Left renal pelvis (tissue), 4 donors: ENCODE measurements around the gene MYOM1. TPM values are rescaled to one million over a fixed set of nuclear protein-coding genes. Genes with fewer than 3 reads are reported as not detected.
A peak's percentile ranks its signal among the peaks of the same experiment; 100 is the strongest.

Experiments
- DNase-seq, 4 donors: peaks; one replicate each; pipeline ENCODE4 v3.0.0-alpha.2; 2013; ENCODE audit warnings: low read depth in 4 of 4, low spot score in 3 of 4
- polyA plus RNA-seq, 4 donors: library from polyadenylated mRNA; unstranded; fragments of 120-200 nt; gene quantifications; one replicate each; pipeline ENCODE4 v1.2.1, GENCODE V29; 2013; ENCODE audit not compliant: insufficient read length in 4 of 4

Gene MYOM1
- polyA plus RNA-seq, 4 donors, result 6.7 to 11.7 (median 7.7) TPM

- DNase-seq, result no peak
Measured at GRCh38 chr18:3121259-3121658, 98.5 kb downstream of the MYOM1 start.

DNA sequence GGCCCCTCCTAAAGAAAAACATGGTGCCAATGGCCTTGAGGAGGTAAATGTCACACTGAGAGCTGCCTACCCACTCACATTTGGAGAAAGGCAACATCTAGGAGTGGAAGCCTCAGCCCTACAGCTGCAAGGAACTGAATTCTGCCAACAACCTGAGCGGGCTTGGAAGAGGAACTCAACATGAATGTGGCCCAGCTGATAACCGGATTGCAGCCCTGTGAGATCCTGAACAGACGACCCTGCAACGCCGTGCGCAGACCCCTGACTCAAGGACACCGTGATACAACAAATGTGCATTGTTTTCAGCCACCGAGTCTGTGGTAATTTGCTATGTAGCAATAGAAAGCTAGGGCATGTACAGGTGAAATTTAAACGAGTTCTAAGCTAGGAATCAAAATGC is 99.4 kb downstream of the MYOM1 start:
- DNase-seq, result no peak

DNA sequence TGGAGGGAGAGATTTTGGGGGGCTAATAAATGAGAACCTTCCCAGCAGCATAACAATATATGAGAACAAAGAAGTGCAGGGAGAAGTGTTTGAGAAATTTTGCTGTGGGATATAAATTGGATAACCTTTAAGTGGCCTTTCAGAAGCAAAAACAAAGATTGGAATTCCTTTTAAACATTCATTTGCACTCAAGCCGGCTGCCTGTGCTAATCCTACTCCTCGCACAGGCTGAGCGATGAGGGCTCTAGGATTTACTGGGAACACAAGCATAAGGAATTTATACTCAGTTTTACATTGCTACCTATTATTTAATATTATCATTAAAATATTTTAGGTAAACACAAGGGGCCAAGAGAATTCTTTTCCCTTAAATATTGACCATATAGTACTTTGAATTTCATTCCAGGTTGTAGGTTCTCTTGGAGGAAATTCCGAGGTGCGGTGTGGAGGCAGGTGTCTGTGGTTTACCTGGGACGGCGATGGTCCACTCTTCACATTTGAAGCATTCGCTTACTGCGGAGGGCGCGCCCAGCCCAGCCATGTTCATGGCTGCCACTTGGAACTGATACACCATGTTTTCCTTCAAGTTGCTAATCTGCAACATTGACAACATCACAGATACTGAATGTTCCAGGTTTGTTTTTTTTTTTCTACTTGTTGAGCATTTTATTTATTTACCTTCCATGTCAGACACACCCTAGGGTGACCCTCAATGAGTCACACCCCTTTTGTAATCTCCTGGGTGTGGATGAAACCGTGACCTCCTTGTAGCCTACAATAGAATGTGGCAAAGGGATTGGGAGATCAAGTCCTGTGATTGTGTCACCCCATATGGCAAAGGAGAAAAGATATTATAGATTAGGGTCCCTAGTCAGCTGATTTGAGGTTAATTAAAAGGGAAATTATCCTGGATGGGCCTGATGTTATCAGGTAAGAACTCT is 100.1 kb downstream of the MYOM1 start:
- no peak for DNase-seq

GRCh38 chr18:3118195-3119010 is 101.4 kb downstream of the MYOM1 start:
- no peak for DNase-seq

DNA sequence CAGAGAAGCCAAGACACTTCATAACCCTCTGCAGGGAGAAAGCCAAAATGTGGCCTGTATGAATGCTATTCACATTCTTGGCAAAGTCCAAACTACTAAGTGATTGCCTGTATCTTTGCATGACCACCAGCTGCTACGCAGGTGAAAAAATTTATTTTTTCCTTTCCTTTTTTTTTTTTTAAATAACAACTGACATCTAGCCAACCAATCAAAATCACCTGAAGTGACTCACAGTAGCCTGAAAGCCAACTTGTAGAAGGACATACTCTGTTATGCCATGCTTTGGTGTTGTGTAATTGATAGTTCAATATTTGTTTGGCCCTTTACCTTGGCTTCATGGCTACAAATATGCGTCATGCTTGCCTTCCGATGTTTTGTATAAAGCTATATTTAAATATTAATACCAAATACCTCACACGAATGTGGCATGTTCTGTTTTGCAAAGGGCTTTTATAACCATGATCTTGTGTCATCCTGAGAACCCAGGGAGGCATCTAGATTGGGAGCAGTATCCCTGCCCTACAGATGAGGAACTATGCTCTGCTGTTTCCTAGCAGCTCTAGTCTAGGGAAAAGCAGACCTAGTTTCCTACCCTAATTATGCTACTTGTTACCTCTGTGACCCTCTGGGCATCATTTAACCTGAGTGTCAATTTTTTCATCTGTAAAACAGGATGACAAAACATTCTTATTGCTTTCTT is 102.1 kb downstream of the MYOM1 start:
- DNase-seq, result no peak

DNA sequence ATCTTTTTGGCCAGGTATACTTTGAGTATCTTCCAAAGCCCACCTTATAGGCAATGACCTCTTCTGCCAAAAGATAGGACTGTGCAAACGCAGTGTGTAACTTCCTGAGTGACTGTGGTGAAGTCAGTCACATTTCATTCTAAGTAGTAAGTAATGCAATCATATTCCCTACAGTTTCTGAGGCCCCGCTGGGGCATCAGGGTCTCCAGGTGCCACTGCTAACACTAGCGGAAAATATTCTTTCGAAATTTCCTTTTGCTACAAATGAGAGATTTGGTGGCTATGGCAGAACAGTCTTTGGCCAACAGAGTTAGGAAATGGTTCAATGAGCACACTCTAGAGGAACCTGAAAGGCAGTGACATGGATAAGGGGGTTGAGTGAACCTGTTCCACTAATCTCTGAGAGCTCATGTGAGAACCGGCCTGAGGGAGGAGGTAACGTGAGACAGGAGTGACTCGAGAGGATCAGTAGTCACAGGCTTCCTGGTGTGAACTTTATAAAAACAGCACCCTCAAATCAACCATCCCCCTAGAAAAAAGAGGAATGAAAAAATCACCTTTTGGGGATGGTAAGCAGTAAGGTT is 104.2 kb downstream of the MYOM1 start:
- DNase-seq, result peak in 1 of 4 donors; percentile 22

GRCh38 chr18:3114451-3114850 is 105.3 kb downstream of the MYOM1 start:
- DNase-seq, result no peak

DNA sequence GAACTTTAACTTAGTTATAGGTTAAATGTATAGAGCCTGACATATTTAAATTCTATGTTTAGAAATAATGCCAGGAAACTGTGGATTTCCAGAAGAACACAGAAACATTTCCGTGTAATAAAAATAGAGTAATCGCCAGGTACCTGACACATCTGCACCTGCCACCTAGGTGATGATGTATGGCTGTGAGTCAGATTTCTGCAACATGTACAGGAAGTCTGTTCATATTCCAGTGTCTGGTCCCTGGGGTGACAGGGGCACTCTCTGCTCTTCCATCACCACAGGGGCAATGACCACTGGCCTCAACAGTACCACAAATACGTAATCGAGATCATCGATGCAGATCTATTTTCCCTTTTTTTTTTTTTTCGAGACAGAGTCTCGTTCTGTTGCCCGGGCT is 105.7 kb downstream of the MYOM1 start:
- DNase-seq, result no peak

GRCh38 chr18:3111523-3112240 is 108.1 kb downstream of the MYOM1 start:
- no peak for DNase-seq

DNA sequence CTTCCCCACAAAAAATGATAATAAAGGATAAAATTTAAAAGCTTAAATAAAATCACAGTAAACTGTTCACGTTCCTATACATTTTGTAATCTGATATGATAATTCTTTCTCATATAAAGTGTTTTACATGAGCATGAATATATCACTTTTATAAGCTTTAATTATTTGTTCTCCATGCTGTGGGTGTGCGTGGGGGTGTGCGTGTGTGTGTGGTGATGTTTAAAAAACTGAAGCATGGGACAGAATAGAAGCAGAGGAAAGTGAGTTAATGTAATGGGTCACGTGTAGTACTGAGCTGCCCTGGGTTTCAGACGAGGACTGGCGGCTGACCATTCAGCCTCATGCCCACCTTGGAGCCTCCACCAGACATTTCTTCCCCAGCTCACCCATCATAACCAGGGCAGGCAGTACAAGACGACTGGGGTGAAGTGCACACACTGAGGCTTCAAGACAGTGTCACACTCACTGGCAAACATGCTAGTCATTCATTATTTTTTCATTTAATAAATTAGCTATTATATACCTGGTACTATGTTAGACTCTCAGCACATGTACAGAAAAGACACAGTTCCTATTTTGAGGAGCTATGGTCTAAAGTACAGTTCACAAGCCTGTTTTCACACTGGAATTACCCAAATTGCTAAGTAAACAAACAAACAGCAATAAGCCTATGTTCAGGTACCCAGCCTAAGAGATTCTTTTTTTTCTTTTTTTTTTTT is 109.6 kb downstream of the MYOM1 start:
- no peak for DNase-seq

- no peak for DNase-seq
Measured at GRCh38 chr18:3107740-3108151, 112.0 kb downstream of the MYOM1 start.

DNA sequence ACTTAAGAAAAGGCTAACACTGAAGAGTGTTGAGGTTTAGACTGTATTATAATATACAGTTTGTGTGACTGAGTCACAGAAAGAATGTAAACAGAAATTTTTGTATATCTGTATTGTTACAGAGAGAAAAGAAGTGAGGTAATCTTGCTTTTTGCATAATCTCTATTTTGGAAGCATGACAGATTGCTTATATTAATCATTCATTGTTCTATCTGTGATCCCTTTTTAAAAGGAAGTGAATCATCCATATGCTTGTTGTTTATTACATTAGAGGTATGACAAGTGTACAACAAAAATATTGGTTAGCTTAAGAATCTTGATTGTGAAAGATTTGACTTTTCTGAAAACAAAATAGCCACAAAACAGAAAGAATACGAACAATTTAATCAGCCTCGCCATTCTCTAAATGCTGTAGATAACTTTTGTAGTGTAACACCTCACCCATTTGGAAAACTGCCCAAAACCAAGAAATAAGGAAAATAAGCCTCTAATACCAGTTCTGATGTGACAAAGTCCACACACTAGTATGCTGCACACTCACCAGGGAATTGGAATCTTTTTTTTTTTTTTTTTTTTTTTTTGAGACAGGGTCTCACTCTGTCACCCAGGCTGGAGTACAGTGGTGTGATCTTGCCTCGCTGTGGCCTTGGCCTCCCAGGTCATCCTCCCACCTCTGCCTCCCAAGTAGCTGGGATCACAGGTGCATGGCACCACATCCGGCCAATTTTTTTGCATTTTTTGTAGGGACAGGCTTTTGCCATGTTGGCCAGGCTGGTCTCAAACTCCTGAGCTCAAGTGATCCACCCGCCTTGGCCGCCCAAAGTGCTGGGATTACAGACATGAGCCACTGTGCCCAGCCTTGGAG is 115.3 kb downstream of the MYOM1 start:
- DNase-seq, result no peak

DNA sequence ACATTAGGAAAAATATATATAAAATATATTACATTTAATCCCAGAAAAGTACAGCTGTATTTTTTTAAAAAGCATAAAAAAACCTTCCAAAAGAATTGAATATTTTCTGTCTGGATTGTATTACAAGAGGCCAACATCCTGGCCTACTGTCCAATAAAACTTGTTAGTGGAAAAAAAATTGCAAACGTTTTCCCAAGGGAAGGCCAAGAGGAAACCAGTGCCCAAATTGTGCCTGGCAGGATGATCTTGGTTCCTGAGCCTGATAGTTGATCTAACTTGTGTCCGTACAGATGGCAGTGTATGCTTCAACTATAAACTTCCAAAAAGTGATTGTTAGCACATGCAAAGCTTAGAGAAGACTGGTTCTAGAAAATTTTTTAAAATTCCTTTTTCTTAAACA is 116.2 kb downstream of the MYOM1 start:
- no peak for DNase-seq

DNA sequence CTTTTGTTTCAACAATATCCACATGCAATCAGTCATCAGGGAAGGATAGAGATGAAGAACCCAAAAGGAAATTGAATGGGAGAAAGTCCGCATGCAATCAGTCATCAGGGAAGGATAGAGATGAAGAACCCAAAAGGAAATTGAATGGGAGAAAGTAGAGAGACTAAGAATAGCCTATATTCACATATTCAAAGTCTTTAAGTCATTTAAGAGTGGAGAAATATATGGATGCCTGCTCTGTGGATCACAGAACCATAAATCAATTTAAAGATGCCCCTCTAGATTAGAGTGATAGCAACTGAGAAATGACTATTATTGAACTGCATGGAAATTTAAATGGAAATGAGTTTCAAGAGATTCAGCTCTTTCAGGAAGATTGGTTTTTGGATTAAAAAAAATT is 116.8 kb downstream of the MYOM1 start:
- no peak for DNase-seq

DNA sequence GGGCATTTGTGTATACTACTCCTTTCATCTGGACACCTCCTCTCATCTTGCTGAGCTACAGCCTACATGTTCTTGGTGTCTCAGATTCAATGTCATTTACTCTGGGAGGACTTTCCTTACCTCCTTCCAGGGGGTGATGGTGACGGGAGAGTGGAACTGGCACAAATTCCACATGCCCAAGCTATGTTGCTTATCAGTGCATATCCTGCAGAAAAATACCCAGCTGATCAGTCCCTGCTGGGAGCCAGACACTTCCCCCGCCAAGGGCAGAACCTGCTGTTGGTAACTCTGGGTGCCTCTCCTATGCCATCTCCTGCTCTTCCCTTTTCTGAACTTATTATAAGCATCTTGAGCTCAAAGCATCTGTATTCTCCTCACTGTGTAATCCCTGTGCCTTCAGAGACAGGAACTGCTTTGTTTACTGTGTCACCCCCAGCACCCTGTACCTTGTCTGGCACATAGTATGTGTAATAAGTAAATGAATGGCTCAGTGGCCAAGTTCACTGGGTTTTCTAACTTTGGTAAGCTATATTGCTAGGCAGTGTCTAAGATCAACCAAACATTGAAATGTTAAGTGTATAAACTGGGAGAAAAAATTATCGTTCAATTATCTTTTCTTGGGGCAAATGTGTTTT is 119.2 kb downstream of the MYOM1 start:
- no peak for DNase-seq

- DNase-seq, result no peak
Measured at GRCh38 chr18:3099327-3099726, 120.4 kb downstream of the MYOM1 start.

GRCh38 chr18:3097082-3097481 is 122.7 kb downstream of the MYOM1 start:
- no peak for DNase-seq

DNA sequence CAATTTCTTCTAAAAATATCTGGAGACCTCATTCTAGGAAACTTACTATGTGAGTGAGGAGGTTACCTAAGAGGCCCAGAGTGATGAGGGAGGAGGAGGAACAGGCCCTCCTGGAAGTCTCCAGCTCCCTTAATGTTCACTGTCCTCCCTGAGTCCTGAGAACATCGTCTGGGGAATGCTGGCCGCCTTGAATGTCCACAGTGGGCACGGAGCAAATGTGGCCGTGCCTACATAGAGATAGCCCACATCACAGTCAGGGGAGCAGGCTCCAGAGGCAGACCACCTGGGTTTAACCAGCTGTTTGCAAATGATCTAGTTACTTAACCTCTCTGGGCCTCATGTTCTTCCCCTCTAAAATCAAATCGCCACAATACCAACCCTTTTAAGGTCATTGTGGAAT is 123.8 kb downstream of the MYOM1 start:
- no peak for DNase-seq
